Hippocampal formation (tissue), 2 donors: ENCODE results near the gene WNT9A.

Source experiments
- DNase-seq, 2 donors: peaks; one replicate each; lab custom pipeline; 2025; lab: John Stamatoyannopoulos, UW

The WNT9A gene

DNA sequence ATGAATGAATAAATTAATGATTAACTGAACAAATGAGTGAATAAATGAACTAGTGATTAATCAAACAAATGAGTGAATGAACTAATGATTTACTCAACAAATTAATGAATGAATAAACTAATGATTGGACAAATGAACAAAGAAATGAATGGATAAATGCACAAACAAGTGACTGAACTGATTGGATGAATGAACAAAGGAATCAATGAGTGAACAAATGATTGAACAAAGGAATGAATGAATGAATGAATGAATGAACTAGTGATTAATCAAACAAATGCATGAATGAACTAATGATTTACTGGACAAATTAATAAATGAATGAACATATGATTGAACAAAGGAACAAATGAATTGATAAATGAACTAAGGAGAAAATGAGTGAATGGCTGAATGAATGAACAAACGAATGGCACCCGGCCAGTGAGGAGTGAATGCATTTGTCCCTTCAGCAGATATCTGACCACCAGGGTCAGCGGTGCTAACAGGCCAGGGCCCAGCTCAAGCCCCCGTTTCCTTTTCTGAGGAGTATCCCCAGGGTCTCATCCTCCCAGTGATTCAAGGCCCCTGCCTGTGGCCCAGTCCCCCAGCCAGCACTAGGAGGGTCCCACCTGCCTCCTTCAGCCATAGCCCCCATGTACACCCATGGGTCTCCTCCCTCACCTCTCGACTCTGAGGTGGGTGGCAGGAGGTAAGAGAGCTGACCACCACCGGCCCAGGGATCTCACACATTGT is 49.9 kb downstream of the WNT9A start:
- no peak for DNase-seq

DNA sequence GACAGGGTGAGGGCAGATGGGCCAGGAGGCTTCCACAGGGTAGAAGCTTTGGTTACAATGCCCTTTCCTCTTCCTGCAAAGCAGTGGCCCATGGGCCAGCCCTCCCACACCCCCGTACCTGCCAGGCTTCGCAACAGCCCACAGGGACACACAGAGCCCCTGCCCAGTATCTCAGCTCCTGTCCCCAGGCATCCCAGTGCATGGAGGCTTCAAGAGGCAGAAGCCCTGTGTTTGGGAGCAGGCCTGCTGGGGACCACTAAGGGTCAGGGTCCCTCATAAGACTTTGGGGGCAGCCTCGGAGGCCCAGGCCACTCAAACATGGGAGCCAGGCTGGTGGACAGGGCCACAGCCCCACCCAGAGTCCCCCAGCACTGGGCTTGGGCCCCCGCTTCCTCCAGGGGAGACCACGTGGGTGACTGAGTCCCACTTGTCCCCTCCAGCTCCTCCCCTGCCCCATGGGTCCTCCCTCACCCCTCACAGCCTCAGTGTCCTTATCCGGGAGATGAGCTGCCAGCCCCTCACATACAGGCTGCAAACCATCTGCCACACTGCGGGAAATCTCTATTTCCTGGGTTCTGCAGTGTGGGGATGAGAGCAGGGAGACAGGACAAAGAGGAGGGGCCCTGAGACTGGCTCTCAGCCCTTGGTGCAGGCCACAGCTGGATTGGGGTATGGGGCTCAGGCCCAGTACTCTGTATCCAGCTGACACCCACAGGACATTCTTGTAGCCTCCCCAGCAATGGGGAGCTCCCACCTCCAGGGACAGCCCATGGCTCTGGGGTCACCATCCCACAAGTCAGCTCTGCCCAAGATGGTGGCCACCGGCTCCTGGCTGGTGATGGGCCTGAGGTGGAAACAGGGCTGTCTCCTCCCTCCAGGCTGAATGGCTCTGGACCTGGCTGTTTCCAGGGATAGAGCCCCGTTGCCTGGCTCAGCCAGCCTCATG is 50.7 kb downstream of the WNT9A start:
- no peak for DNase-seq

GRCh38 chr1:227895828-227896685 is 51.7 kb downstream of the WNT9A start:
- DNase-seq: peak in 1 of 2 donors; percentile 71

GRCh38 chr1:227894831-227895451 is 52.8 kb downstream of the WNT9A start:
- no peak for DNase-seq

DNA sequence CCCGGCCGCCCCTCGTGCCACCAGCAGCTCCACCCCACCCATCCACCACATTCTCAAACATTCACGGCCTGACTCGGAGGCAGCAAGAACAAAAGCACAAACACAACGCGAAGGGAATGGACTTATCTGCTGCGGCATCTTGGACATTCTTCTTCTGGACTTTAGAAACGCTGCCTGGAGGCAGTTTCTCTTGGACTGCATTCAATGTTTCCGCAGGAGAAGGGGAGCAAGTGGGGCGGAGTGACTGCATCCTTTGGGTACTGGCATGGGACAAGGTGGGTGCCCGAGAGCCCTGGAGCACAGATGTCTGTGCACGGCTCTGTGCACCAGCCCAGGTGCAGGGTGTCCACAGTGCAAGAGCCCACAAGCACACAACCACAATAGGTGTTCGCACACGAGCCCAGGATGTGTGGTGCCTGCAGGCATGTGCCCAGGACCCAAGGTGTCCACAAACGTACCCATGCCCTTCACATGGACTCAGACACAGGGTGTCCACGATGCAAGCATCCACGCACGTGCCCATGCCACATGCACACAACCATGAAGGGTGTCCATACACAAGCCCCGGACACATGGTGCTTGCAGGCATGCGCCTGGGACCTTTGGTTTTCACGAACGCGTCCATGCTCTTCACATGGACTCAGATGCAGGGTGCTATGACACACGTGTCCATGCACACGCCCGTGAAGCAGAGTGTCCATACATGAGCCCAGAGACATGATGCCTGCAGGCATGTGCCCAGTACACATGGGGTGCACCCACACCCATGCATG is 53.6 kb downstream of the WNT9A start:
- DNase-seq: no peak

- DNase-seq: no peak
These were observed 54.3 kb downstream of the WNT9A start for GRCh38 chr1:227893300-227893948.

DNA sequence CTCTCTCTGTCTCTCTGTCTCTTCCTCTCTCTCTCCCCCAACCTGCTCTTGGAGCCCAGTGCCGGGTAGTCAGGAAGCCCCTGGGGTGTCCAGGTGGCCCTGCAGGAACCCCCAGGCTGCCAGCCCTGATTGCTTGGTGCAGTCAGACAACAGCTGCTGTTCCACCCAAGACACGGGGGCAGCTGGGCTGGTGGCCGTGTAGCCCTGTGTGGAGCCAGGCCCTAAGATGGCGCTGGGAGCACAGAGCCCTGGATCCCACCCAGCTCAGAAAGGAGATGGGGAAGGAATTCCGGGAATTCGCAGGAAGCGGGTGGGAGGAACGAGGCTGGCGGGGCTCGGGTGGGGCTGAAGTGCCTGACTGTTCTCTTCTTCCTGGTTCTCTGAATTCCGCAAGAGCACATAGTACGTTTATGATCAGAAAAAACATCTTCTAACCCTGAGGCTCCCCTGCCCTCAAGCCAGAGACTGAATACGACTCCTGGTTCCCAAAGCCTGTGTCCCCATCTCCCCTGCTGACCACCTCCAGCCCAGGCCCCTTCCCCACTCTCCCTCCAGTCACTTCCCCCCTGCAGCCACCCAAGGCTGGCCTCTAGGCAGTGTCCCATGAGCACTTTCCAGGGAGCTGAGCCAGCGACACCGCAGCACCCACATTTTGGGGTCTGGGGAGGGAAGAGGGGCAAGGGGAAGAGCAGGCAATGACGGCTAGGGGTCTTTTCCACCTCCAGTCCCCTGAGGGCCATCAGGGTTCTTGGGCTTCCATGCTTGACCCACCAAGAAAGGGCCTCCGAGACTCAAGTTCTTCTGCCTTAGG is 55.0 kb downstream of the WNT9A start:
- DNase-seq: no peak

DNA sequence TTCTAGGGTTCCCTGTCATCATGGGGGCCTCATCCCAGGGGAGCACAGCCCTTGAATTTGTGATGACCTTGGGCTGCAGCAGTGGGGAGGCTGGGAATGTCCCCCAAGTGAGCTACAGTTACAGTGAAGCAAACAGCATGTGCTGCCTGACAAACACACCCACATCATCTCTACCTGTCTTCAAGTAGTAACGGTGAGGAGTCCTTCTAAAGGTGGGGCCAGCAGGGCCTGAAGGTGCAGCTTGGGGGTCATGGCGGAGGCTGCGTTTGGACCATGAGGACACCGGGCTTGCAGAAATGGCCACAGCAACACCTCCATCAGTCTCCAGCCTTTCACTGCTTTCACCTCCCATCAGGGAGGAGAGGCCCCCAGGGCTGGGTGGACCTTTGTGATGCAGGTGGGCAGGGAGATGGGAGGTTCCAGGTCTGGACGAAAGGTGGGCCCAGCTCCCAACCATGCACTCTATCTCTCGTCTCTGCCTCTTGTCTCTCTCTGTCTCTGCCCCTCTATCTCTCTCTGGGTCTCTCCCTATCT is 55.7 kb downstream of the WNT9A start:
- DNase-seq: no peak

DNA sequence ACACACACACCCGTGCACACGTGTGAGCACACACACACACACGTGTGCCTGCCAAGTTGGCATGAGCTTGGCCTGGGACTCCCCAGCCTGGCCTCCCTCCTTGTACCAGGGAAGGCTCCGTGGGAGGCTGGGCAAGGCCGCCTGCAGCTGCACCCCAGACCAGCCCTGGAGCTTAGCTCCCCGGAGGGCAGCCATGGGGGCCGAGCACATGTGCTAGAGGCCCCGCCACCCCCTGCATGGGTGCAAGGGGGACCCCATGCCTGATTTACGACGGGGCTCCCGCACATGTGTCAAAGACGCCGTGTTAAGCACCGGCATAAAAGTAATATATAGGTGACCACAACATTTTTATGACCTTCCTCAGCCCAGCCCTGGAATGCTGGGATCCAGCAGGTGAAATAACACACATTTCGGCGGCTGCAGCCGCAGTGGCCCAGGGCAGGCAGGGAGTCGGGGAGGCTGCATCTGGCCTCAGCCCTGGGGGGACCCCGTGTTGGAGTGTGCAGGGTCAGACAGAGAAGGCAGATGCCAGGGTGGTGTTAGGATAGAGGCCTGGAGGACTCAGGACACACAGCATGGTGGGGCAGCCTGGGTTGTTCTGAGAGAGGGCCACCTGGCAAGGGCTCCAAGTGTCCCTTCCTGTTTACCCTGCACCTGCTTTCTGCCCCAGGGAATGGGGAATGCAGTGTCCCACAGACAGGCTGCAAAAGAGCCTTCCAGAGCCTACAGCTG is 56.3 kb downstream of the WNT9A start:
- DNase-seq: no peak

- no peak for DNase-seq
These were observed 57.1 kb downstream of the WNT9A start for GRCh38 chr1:227890451-227891222.

DNA sequence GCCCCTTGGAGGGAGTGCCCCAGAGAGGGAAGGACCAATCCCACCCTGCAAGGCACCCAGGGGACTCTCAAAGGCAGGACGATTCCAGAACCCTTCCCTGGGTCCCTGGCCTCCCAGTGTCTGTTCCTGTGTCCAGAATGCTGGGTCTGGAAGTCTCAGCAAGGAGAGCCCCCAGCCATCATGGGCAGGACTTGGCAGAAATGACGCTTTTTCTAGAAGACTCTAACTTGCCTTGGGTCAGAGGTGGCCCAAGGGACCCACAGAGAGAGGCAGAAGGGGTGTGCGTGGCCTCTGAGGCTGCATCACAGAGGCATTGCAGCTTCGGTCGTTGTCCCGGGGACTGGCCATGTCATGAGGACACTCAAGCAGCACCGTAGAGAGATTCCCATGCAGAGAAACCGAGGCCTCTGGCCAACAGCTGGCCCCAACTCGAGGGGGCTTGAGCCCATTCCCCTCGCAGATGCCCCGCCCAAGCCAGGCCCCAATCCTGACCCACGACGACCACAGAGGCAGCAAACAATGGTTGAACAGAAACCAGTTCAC is 57.8 kb downstream of the WNT9A start:
- DNase-seq: no peak

DNA sequence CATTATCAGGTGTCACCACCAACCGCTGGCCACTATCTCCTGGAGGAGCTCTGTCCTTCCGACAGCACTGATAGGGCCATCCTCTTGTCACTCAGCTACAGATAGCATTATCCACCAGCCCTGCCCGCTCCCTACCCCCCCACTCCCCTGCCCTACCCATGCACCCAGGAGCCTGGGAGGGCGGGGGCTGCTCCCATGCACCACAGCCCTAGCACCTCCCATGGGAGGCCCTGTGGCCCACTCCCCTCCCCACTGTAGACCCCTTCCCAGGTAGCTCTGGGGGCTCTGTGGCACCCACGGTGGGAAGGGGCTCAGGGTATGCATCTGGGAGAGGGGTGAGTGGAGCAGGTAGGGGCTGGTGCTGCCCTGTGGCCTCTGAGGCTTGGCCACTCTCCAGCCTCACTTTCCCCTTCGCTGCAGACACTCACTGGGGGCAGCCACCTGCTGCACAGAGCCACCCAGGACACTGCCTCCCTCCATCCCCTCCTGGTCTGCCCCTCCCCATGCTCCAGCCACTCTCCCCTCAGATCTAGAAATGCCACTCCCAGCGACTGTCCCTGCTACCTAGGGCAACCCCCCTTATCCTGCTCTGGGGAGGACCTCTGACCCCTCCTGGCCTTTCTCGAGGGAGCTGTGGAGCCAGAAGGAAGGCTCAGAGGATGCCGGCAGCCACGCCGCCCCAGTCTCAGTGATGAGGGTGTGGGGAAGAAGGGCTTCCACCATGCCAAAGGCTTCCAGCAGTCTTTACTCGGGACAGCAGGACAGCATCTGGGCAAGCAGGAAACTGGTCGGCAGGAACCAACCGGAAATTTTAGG is 58.5 kb downstream of the WNT9A start:
- no peak for DNase-seq

DNA sequence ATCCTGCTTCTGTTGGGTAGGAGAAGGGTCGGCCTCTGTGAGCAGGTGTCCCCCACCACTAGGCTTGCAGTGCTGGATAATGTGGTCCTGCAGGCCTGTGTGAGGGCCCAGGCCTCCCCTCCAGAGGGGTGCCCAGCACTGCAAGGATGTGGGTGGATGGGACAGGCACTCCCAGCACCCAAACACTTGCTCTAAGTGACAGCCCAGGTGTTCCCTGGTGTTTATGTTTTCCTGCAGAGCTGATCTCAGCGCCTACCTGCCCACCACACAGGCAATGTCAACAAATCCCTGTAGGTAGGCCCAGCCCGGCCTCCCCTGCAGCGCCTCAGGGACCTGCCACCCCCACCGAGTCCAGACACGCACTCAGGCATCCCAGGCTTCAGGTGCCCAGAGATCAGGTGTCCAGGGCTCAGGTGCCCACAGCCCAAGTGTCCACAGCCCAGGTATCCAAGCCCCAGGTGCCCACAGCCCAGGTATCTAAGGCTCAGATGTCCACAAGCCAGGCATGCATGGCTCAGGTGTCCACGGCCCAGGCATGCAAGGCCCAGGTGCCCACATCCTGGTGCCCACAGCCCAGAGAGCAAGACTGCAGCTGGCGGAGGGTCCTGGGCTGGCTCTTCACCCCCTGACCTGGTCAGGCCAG is 59.2 kb downstream of the WNT9A start:
- no peak for DNase-seq

DNA sequence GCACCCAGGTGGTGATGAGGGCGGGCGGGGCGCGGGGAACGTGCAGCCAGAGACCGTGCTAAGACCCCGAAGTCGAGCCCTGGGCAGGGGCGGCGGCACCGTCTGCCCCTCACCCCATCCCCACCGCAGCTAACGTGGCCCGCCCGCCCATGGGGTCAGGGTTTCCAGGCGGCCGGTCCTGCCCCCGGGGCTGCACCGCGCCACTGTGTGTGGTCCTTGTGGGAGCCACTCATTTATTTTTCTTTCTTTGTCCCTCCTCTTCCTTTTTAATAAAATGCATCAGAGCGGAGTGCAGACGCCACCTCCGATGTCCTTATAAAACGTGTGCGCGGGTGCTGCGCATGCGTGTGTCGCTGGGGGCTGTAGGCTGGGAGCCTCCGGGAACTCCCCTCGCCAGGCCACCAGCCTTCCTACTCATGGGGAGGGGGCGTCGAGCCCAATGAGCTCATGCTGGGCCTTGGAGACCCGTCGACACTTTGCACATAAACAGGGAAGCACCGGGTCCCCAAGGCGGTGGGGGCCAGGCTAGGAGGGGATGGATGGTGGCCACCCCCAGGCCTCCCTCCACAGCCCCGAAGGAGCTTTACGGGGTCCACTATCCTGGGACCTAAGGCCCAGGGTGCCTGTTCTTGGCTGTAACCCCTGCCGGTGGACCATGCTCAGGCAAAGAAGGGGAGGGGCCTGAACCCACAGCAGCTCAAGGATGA is 59.9 kb downstream of the WNT9A start:
- no peak for DNase-seq

- no peak for DNase-seq
These were observed 60.6 kb downstream of the WNT9A start for GRCh38 chr1:227886993-227887696.
